H7 (cell line): Measurements from ENCODE around the gene RFESD. TPM values are rescaled to one million over a fixed set of nuclear protein-coding genes. Genes with fewer than 3 reads are reported as not detected.
"Not testable (repeated sequence)": the region's sequence is repeated elsewhere in the genome, so short reads cannot be mapped to it uniquely, and the experiment has no call there.

Experiments used
- DNase-seq: peaks from one replicate; pipeline ENCODE4 v3.0.0; 2012
- H3K27me3 ChIP-seq: 2 replicates; pipeline ENCODE4 v1.6.0; 2011; ENCODE audit warnings: mild to moderate bottlenecking, low read length; ENCODE audit not compliant: control insufficient read depth, insufficient read depth
- H3K36me3 ChIP-seq: replicated peaks from 2 replicates; pipeline ENCODE4 v1.5.1; 2011; ENCODE audit warnings: low read length; ENCODE audit not compliant: control insufficient read depth, insufficient read depth
- H3K4me3 ChIP-seq: 2 replicates; pipeline ENCODE4 v1.5.1; 2011; ENCODE audit warnings: low read depth, mild to moderate bottlenecking, control low read depth, low read length, moderate library complexity; ENCODE audit not compliant: insufficient read depth
- total RNA-seq: library from RNA; depleted of rRNA; stranded (reverse); fragments of >200 nt; shearing (Covaris generic); gene quantifications from 2 replicates; pipeline ENCODE4 v1.2.3, GENCODE V29; 2014; rRNA removed

The RFESD gene
- total RNA-seq, 1 experiment from 2014 or later, result 3.3 TPM

DNA sequence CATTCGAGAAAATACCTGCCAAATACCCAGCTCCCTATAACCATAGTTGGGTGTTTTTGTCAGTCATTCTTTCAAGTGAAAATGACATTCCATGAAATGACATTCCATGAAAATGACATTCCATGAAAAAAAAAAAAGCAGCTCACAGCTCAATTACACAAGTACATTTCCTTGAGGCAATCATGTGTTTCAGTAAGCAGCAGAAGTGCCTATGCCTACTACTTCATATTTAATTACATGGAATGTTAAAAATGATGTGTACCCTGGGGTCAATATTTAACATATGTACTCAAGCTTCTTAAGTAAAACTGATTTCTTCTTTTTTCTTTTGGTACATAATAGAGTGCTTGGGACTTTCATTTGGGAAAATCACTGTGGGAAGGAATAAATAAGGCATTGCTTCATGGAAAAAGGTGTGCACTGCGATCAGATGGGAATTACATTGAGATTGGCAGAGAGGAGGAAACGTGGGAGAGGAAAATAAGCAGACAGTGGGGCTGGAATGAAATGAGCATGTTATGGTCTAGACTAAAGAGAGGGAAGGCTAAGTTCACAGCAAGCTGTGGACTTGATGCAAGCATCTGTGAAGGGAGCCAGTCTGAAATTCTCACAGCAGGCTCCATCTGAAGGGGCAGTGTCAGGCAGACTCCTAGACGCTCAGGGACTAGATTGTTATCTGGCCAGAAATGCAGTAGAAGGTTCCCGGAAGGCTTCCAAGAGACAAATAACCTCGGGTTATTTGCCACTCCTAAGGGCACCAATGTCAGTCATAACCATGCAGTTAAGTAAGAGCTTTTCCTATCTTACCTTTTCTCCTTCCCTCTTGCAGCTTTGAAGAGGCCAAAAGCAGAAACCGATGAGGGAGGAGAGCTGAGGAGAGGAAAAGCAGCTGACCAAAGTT is 51.5 kb downstream of the RFESD start:
- no peak for DNase-seq
- H3K4me3 ChIP-seq, result no peak overlapping the region
- no peaks in the 10 kb centered on the region for H3K36me3 ChIP-seq
- no peaks in the 10 kb centered on the region for H3K27me3 ChIP-seq

DNA sequence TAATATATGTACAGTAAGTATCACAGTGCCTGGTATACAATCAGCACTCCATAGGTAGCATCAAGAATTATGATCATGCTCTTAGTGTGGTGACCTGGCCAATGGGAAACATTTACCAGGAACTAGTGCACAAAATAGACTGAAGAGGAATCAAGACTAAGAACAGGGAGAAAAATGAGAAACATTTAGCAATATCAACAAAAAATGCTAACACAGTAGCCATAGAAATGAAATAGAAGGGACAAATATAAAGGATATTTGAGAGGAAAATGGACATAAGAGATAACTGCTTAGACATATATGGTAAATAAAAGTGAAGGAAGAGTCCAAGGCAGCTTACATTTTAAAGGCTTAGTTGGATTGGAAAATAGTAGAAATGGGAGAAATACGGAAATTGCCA is 52.8 kb downstream of the RFESD start:
- Histone ChIP-seq H3K36me3 (no peaks in the 10 kb centered on the region), H3K4me3 (no peak overlapping the region), H3K27me3 (no peaks in the 10 kb centered on the region)
- DNase-seq, result no peak

DNA sequence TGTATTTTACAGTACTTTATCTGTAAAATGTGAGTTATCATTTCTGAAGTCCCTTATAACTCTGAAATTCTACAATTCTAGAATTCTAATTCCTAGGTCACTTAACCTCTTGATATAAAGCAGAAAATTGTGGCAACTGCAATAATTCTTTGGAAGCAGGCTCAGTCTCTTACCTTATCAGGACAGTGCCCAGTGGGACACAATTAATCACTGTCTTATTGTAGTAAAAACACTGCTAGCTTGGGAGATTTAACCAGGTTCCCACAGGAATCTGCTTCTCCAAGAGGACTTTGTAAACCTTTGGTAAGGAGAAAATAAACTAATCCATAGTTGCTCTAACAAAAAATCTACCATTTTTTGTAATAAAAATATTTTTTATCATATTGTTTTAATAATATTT is 54.5 kb downstream of the RFESD start:
- Histone ChIP-seq H3K36me3 (no peaks in the 10 kb centered on the region), H3K27me3 (no peaks in the 10 kb centered on the region), H3K4me3 (no peak overlapping the region)
- no peak for DNase-seq

DNA sequence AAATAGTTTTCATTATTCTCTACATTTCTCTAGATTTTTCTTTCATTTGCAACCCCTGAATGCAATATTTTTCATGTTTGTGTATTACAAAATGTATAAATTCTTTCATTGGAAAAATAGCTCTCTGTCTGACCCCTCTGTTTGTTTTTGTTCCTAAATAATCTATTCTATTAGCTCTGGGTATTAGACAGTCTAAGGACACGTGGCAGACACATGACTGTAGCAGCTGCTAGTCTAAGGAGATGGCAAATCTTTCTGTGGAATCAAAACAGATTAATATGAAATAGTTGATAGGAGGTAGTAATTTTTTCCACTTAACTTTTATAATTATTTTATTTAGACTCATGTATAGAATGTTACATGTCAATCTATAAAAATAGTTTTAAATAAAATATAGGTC is 57.6 kb downstream of the RFESD start:
- DNase-seq, result no peak
- H3K27me3 ChIP-seq, result no peaks in the 10 kb centered on the region
- no peak overlapping the region for H3K4me3 ChIP-seq
- no peaks in the 10 kb centered on the region for H3K36me3 ChIP-seq

DNA sequence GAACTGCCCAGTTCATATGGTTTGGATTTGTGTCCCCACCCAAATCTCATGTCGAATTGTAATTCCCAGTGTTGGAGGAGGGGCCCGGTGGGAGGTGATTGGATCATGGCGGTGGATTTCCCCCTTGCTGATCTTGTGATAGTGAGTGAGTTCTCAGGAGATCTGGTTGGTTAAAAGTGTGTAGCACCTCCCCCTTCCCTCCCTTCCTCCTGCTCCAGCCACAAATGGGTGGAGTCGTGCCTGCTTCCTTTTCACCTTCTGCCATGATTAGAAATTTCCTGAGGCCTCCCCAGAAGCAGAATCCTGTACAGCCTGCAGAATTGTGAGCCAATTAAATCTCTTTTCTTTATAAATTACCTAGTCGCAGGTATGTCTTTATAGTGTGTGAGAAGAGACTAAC is 59.6 kb downstream of the RFESD start:
- H3K27me3 ChIP-seq, H3K36me3 ChIP-seq, DNase-seq, H3K4me3 ChIP-seq: not testable (repeated sequence)

DNA sequence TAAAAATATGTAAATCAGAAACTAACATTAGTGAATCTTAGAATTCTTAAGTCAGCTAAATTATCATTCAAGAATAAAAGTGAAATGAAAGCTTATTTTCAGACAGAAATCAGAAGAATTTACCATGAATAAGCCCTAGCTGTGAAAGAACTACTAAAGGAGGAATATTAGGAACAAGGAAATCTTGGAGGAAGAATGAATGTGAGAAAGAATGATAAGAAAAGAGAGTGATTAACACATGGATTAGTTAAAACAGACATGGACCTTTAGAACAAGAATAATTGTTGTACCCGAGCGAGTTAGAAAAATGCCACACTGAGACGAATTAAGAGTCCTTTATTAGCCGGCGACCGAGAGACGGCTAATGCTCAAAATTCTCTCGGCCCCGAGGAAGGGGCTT is 60.5 kb downstream of the RFESD start:
- no peak for DNase-seq
- Histone ChIP-seq H3K36me3 (no peaks in the 10 kb centered on the region), H3K4me3 (no peak overlapping the region), H3K27me3 (peaks cover 6% of the 10 kb centered on the region)

Other genes with a start within 250 kb of the RFESD start
- gene SKIC3, start 91.8 kb upstream of the RFESD start, total RNA-seq, result 52.9 and 81.5 TPM in 2 replicates
- gene ARSK, start 91.7 kb upstream of the RFESD start, total RNA-seq, result 13.6 and 17.6 TPM in 2 replicates
- gene GPR150, start 26.7 kb upstream of the RFESD start, total RNA-seq, result 0.15 TPM in 1 of 2 replicates, not detected in the other
- gene SPATA9, start 36.2 kb downstream of the RFESD start, total RNA-seq, result not detected in 2 replicates
- 23.0 and 45.6 TPM in 2 replicates for gene RHOBTB3, start 84.6 kb downstream of the RFESD start, total RNA-seq
- 25.0 and 41.6 TPM in 2 replicates for gene GLRX, start 175.9 kb downstream of the RFESD start, total RNA-seq